Mucosa of gallbladder (tissue), 1 donor: ENCODE results near the gene INTS6. TPM values are rescaled to one million over a fixed set of nuclear protein-coding genes. Genes with fewer than 3 reads are reported as not detected.

Experiments used
- DNase-seq: peaks from one replicate; pipeline ENCODE4 v3.0.0-alpha.2; 2020; ENCODE audit warnings: low spot score
- total RNA-seq: library from RNA; stranded (reverse); gene quantifications from one replicate; pipeline ENCODE4 v1.2.1, GENCODE V29; 2021
- donor health status: DM: no; HTN: no; CAD: no.

Gene INTS6
- total RNA-seq, 1 donor from 2014 or later = 28.3 TPM

- DNase-seq = no peak
Observed at GRCh38 chr13:51456510-51456909, 3.7 kb upstream of the INTS6 start.

- DNase-seq = no peak
Observed at GRCh38 chr13:51455532-51455931, 2.7 kb upstream of the INTS6 start.

- no peak for DNase-seq
Observed at GRCh38 chr13:51453959-51454703, 1.3 kb upstream of the INTS6 start.

- peak; percentile 81 for DNase-seq
Observed at GRCh38 chr13:51453207-51453958, 547 bp upstream of the INTS6 start.

- peak; percentile 67 for DNase-seq
Observed at GRCh38 chr13:51451467-51452360, 1.1 kb downstream of the INTS6 start.

- no peak for DNase-seq
Observed at GRCh38 chr13:51451134-51451466, 1.7 kb downstream of the INTS6 start.

- no peak for DNase-seq
Observed at GRCh38 chr13:51449018-51449417, 3.8 kb downstream of the INTS6 start.

GRCh38 chr13:51444922-51445321 lies 7.9 kb downstream of the INTS6 start:
- no peak for DNase-seq

GRCh38 chr13:51440381-51440780 lies 12.5 kb downstream of the INTS6 start:
- no peak for DNase-seq

GRCh38 chr13:51437550-51438127 lies 15.2 kb downstream of the INTS6 start:
- no peak for DNase-seq

- no peak for DNase-seq
Observed at GRCh38 chr13:51435002-51435578, 17.7 kb downstream of the INTS6 start.

GRCh38 chr13:51432576-51432975 lies 20.3 kb downstream of the INTS6 start:
- no peak for DNase-seq

GRCh38 chr13:51426982-51427381 lies 25.9 kb downstream of the INTS6 start:
- no peak for DNase-seq

- DNase-seq = no peak
Observed at GRCh38 chr13:51425410-51426042, 27.3 kb downstream of the INTS6 start.

GRCh38 chr13:51423766-51424165 lies 29.1 kb downstream of the INTS6 start:
- no peak for DNase-seq

- DNase-seq = no peak
Observed at GRCh38 chr13:51422484-51422883, 30.4 kb downstream of the INTS6 start.

GRCh38 chr13:51420681-51421490 lies 31.9 kb downstream of the INTS6 start:
- DNase-seq = no peak

- DNase-seq = no peak
Observed at GRCh38 chr13:51419001-51419636, 33.7 kb downstream of the INTS6 start.

GRCh38 chr13:51417716-51418115 lies 35.1 kb downstream of the INTS6 start:
- no peak for DNase-seq

- DNase-seq = no peak
Observed at GRCh38 chr13:51416107-51416506, 36.7 kb downstream of the INTS6 start.
